Sigmoid colon (tissue), 7 donors: ENCODE measurements around the gene ADAMTS2. TPM values are rescaled to one million over a fixed set of nuclear protein-coding genes. Genes with fewer than 3 reads are reported as not detected.

ENCODE experiments used
- DNase-seq: peaks from one replicate; pipeline ENCODE4 v3.0.0-alpha.2; 2019
- H3K27ac ChIP-seq, 4 donors: fragments of 200-600 bp; sonication (generic); one replicate each; pipeline ENCODE4 v1.5.1; 2016 to 2019; ENCODE audit warnings: mild to moderate bottlenecking in 1 of 4
- H3K27me3 ChIP-seq, 3 donors: fragments of 200-600 bp; sonication (generic); one replicate each; pipeline ENCODE4 v1.5.1; 2019; ENCODE audit warnings: mild to moderate bottlenecking in 1 of 3
- H3K36me3 ChIP-seq, 4 donors: fragments of 200-600 bp; sonication (generic); one replicate each; pipeline ENCODE4 v1.5.1; 2016 to 2019
- H3K4me1 ChIP-seq, 4 donors: fragments of 200-600 bp; sonication (generic); one replicate each; pipeline ENCODE4 v1.5.1; 2017 to 2019
- H3K4me3 ChIP-seq, 4 donors: fragments of 200-600 bp; sonication (generic); one replicate each; pipeline ENCODE4 v1.5.1; 2017 to 2019; ENCODE audit warnings: mild to moderate bottlenecking in 2 of 4, moderate library complexity in 1 of 4
- H3K9me3 ChIP-seq, 4 donors: fragments of 200-600 bp in 3 of 4; sonication (generic) in 3 of 4; one replicate each; pipeline versions ENCODE4 v1.5.1 to v1.6.1; 2013 to 2019
- CTCF ChIP-seq, 4 experiments: fragments of 450-650 bp in 3 of 4; fragments of 200-600 bp in 1 of 4; IDR thresholded peaks; one replicate each; pipeline ENCODE4 v1.5.1; 2016 to 2019; ENCODE audit warnings: antibody characterized with exemption in 4 of 4, mild to moderate bottlenecking in 3 of 4, moderate library complexity in 2 of 4
- EP300 ChIP-seq, 4 donors: sonication (generic); formaldehyde crosslinking; IDR thresholded peaks; one replicate each; pipeline ENCODE4 v1.6.1; 2017; ENCODE audit warnings: antibody characterized with exemption in 4 of 4
- POLR2A ChIP-seq, 2 donors: fragments of 450-650 bp; IDR thresholded peaks; one replicate each; pipeline ENCODE4 v1.6.1; 2016; ENCODE audit warnings: antibody characterized with exemption in 2 of 2, mild to moderate bottlenecking in 2 of 2, moderate library complexity in 2 of 2
- POLR2AphosphoS5 ChIP-seq, 4 donors: sonication (generic); formaldehyde crosslinking; IDR thresholded peaks; one replicate each; pipeline ENCODE4 v1.6.1; 2017; ENCODE audit warnings: antibody characterized with exemption in 4 of 4
- WGBS, 2 donors: extraction: QIAGEN DNeasy Blood & Tissue Kit; methylation state at CpG; one replicate each; pipeline ENCODE4 v1.1.7; 2013; 5-methylcytosine and 5-hydroxymethylcytosine counted together
- intact Hi-C: fragments of 100-400 bp; cut with DNase I; formaldehyde crosslinking; loops from one replicate; pipeline ENCODE4 v1.15.1; 2023
- polyA plus RNA-seq, 3 donors: library from polyadenylated mRNA; stranded (reverse); fragments of 200-250 nt; gene quantifications; one replicate each; pipeline ENCODE4 v1.2.3, GENCODE V29; 2013
- total RNA-seq, 4 donors: library from RNA; depleted of rRNA; stranded (reverse); fragments of >200 nt; gene quantifications; one replicate each; pipeline ENCODE4 v1.1.0, GENCODE V29; 2016
- donor health status: healthy with polysubstance abuse.
- donor health status: Bipolar disorder and iron deficiency.
- donor health status: healthy.

ADAMTS2 gene
- total and polyA plus RNA-seq, 7 donors: 0.69 to 33.2 (median 9.2) TPM

- DNase-seq: no peak
- no peaks in the 10 kb centered on the region for H3K9me3 ChIP-seq
- no peaks in the 10 kb centered on the region for H3K4me1 ChIP-seq
- intact Hi-C loops: no loop called here
- no peak overlapping the region for H3K27ac ChIP-seq
- WGBS, 2 donors: 87% methylated on average over 25 of the region's 25 CpGs
- no peak for TF ChIP-seq CTCF (IDR thresholded peaks at IDR 0.05)
- no peak for TF ChIP-seq POLR2A (IDR thresholded peaks at IDR 0.05)
- no peak for TF ChIP-seq EP300 (IDR thresholded peaks at IDR 0.05)
- no peak for TF ChIP-seq POLR2AphosphoS5 (IDR thresholded peaks at IDR 0.05)
- no peaks in the 10 kb centered on the region for H3K36me3 ChIP-seq
- no peak overlapping the region for H3K4me3 ChIP-seq
- no peaks in the 10 kb centered on the region for H3K27me3 ChIP-seq
These were observed 197.1 kb downstream of the ADAMTS2 start for GRCh38 chr5:179147991-179148702.

- Histone ChIP-seq H3K27ac (no peak overlapping the region), H3K9me3 (no peaks in the 10 kb centered on the region), H3K27me3 (no peaks in the 10 kb centered on the region), H3K36me3 (no peaks in the 10 kb centered on the region), H3K4me3 (no peak overlapping the region), H3K4me1 (no peaks in the 10 kb centered on the region)
- no peak for TF ChIP-seq POLR2AphosphoS5 (IDR thresholded peaks at IDR 0.05)
- no peak for TF ChIP-seq CTCF (IDR thresholded peaks at IDR 0.05)
- DNase-seq: no peak
- 75 to 81% methylated on average over 10 of the region's 10 CpGs for WGBS, 2 donors
- intact Hi-C loops: no loop called here
These were observed 199.0 kb downstream of the ADAMTS2 start for GRCh38 chr5:179146277-179146676.

- TF ChIP-seq POLR2A (IDR thresholded peaks at IDR 0.05): no peak
- TF ChIP-seq CTCF (IDR thresholded peaks at IDR 0.05): no peak
- H3K27ac ChIP-seq: no peak overlapping the region
- no peaks in the 10 kb centered on the region for H3K36me3 ChIP-seq
- WGBS, 2 donors: 43 to 67% methylated on average over 7 of the region's 7 CpGs
- DNase-seq: no peak
- no peaks in the 10 kb centered on the region for H3K4me1 ChIP-seq
- H3K27me3 ChIP-seq: no peaks in the 10 kb centered on the region
- intact Hi-C loops: no loop called here
- no peak overlapping the region for H3K4me3 ChIP-seq
- no peaks in the 10 kb centered on the region for H3K9me3 ChIP-seq
These were observed 201.8 kb downstream of the ADAMTS2 start for GRCh38 chr5:179143446-179143845.

- Histone ChIP-seq H3K36me3 (no peaks in the 10 kb centered on the region), H3K4me1 (no peaks in the 10 kb centered on the region), H3K27me3 (no peaks in the 10 kb centered on the region), H3K9me3 (no peaks in the 10 kb centered on the region), H3K27ac (no peak overlapping the region), H3K4me3 (no peak overlapping the region)
- 56 to 77% methylated on average over 3 of the region's 3 CpGs for WGBS, 2 donors
- no peak for DNase-seq
- TF ChIP-seq CTCF (IDR thresholded peaks at IDR 0.05) (no peak), POLR2AphosphoS5 (IDR thresholded peaks at IDR 0.05) (no peak)
- intact Hi-C loops: no loop called here
These were observed 202.6 kb downstream of the ADAMTS2 start for GRCh38 chr5:179142434-179143198.
